ENCODE measurements around the gene MPG. TPM values are rescaled to one million over a fixed set of nuclear protein-coding genes. Genes with fewer than 3 reads are reported as not detected.

MPG gene
- 162 and 283 TPM in 2 replicates for total RNA-seq

DNA sequence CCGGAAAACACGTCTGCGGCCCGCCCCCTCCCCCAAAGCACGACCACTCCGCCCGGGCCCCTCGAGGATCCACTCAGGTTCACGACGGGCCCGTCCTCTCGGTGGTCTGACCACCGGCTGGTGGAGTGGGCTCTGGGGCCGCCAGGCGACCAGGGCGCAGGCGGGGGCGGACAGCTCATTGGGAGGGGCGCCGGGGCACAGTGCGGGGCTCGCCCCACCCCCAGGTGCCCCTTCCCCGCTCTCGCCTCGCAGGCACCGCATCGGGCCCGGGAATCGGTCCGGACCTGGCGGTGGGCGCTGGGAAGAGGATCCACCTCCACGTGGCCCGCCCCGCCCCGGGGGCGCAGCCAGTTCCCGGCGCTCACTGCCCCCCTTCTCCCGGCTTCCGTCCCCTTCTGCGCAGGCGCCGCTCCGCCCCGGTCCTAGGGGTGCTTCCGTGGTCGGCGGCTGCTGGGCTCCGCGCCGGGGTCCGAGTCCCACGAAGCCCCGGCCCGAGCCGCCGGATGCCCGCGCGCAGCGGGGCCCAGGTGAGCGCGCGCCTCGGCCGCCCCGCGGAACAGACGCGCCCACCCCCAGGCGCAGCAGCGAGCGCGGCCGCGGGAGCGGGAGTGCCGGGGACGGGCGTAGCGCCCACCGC is at the start of gene MPG:
Gene MPG, plus strand, starts transcription at position 419 of the 637 bp plus-strand sequence. Its CDS starts 85 bp downstream, at position 504.

GRCh38 chr16:53346-54236 is 24.4 kb upstream of the MPG start, which contains the start of the genes POLR3K and SNRNP25:
Gene POLR3K (minus strand): TSS chr16:53608. CDS start chr16:53586, 22 bp downstream.
Gene SNRNP25 (plus strand): TSS chr16:53828. CDS start chr16:54017, 189 bp downstream.

GRCh38 chr16:72561-73548 is 5.2 kb upstream of the MPG start, which contains the start of gene RHBDF1:
Gene RHBDF1 (minus strand): TSS chr16:72631. CDS start chr16:65015, 7,616 bp downstream.

Other genes with a start within 250 kb of the MPG start
- 2.9 and 5.2 TPM in 2 replicates for gene POLR3K, start 24.6 kb upstream of the MPG start, total RNA-seq
- gene SNRNP25, start 24.4 kb upstream of the MPG start, total RNA-seq = 17.5 and 25.5 TPM in 2 replicates
- 28.1 and 42.7 TPM in 2 replicates for gene RHBDF1, start 5.6 kb upstream of the MPG start, total RNA-seq
- 17.1 and 26.9 TPM in 2 replicates for gene NPRL3, start 60.4 kb downstream of the MPG start, total RNA-seq
- not detected in 2 replicates for gene HBZ, start 74.4 kb downstream of the MPG start, total RNA-seq
- gene HBM, start 87.8 kb downstream of the MPG start, total RNA-seq = not detected in 2 replicates
- 0.91 TPM in 1 of 2 replicates, not detected in the other for gene HBA2, start 94.7 kb downstream of the MPG start, total RNA-seq
- gene HBA1, start 98.5 kb downstream of the MPG start, total RNA-seq = not detected in 2 replicates
- 2.8 TPM in 1 of 2 replicates, not detected in the other for gene HBQ1, start 102.2 kb downstream of the MPG start, total RNA-seq
- 24.6 and 84.8 TPM in 2 replicates for gene LUC7L, start 151.2 kb downstream of the MPG start, total RNA-seq
- 120 and 127 TPM in 2 replicates for gene FAM234A, start 156.6 kb downstream of the MPG start, total RNA-seq
- gene RGS11, start 197.7 kb downstream of the MPG start, total RNA-seq = 0.13 and 0.88 TPM in 2 replicates
- gene ARHGDIG, start 202.4 kb downstream of the MPG start, total RNA-seq = 0.39 and 0.72 TPM in 2 replicates
- 0.72 TPM in 1 of 2 replicates, not detected in the other for gene PDIA2, start 204.9 kb downstream of the MPG start, total RNA-seq